Stimulated activated CD4-positive, alpha-beta T cell treated with anti-CD3 and anti-CD28 coated beads, Interleukin-15, amount 100 ng/mL, for 48 hours (primary cell): ENCODE measurements around the gene SLC25A40.
"Not testable (repeated sequence)": the region's sequence is repeated elsewhere in the genome, so short reads cannot be mapped to it uniquely, and the experiment has no call there.

Experiments
- DNase-seq, 2 donors: peaks; one replicate each; pipeline ENCODE4 v3.0.0-alpha.2; 2020; ENCODE audit warnings: low read depth in 2 of 2

SLC25A40 gene

DNA sequence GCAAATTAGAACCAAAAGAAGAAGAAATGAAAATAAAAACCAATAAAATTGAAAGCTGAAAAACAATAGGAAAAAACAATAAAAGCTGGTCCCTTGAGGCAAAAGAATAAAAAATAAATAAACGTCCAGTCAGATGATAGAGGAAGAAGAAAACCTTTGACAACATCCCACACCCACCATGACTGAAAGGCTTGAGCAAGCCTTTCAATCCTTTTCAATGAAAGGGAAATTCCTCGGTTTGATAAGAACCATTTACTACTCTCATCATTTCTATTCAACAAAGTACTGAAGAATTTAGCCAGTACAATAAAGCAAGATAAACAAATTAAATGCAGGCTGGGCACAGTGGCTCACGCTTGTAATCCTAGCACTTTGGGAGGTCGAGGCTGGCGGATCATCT, 3.8 kb downstream of the SLC25A40 start:
- DNase-seq, result no peak

GRCh38 chr7:87870471-87870870, 5.7 kb downstream of the SLC25A40 start:
- DNase-seq, result no peak

DNA sequence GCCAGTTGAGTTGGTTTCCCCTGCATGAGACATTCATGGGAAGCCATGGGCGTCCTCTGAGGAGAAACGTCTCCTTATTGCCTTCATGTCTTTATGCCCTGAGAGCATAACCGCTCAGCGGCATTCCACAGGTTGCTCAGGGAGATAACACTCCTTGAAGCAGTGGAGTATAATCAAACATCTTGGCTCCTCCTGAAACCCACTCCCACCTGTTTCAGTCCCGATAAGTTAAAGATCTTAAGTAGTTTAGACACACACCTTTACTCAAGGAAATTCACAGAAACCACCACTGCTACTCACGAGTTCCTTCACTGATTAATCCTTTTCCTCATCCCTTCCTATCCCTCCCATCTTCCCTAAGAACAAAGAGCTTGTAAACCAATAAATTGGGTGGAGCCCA, 9.6 kb downstream of the SLC25A40 start:
- DNase-seq, result not testable (repeated sequence)

DNA sequence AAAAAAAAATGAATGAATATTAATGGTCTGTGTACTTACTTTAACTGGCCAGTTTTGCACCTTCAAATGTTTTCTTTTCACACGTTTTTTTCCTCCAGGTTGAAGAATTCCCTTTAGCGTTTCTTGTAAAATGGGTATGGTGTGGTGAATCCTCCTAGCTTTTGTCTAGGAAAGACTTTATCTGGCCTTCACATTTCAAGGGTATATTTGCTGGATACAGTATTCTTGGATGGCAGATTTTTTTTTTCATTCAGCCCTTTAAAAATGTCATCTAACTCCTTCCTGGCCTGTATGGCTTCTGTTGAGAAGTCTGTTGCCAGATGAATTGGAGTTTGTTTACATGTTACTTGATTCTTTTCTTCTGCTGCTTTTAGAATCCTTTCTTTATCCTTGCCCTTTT, 10.1 kb downstream of the SLC25A40 start:
- no peak for DNase-seq

DNA sequence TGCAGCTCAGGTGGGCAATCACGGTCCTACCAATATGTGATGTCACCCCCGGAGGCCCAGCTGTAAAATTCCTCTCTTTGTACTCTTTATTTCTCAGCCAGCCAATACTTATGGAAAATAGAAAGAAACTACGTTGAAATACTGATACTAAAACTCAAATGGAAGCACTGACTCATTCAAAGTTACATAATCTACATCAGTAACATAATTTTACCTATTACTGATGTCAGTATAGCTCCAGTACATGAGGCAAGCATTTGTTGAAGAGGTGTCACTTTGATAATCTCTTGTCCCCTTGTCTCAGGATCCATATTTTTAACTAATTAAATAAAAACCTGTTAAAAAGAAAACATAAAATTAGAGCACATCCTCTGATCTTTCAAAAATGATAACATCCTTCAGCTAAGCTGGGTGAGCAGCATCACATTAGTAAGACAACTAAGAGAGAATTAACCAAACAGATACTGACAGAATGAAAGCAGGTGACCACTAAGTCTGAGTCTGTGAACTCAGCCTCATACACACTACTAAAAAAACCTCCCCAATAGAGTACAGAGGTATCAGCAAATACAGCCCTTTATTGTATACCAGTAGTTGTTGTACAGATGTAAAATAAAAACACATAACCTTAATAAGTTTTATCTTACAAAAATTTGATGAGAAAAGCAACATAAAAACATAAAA, 17.6 kb downstream of the SLC25A40 start:
- no peak for DNase-seq

DNA sequence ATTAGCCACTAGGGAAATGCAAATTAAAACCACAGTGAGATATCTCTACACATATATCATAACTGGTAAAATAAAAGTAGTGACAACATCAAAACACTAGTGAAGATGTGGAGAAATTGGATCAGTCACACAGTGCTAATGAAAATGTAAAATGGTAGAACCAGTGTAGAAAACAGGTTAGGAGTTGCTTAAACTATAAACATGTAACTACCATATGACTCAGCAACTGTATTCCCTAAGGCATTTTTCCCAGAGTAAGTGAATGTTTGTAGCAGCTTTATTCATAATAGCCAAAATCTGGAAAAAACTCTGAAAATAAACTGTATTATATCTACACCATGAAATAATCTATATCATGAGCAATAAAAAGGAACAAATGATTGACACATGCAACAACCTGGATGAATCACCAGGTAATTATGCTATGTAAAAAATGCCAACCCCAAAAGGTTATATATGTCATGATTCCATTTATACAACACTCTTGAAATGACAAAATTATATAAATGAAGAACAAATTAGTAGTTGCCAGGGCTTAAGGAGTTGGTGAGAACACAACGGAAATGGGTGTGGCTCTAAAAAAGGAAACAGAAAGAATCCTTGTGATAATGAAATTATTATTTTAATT, 22.8 kb downstream of the SLC25A40 start:
- DNase-seq, result no peak

DNA sequence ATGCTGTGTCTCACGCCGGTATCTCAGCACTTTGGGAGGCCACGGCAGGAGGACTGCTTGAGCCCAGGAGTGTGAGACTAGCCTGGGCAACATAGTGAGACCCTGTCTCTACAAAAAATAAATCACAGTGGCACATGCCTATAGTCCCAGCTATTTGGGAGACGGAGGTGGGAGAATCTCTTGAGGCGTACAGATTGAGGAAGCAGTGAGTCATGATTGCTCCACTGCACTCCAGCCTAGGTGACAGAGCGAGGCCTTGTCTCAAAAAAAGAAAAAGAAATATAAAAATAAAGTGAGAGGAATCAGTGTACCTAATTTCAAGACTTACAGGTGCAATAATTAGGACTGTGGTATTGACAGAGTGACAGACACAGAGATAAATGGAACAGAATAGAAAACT, 23.9 kb downstream of the SLC25A40 start:
- no peak for DNase-seq

- no peak for DNase-seq
Observed at GRCh38 chr7:87850836-87851593, 25.1 kb downstream of the SLC25A40 start.

DNA sequence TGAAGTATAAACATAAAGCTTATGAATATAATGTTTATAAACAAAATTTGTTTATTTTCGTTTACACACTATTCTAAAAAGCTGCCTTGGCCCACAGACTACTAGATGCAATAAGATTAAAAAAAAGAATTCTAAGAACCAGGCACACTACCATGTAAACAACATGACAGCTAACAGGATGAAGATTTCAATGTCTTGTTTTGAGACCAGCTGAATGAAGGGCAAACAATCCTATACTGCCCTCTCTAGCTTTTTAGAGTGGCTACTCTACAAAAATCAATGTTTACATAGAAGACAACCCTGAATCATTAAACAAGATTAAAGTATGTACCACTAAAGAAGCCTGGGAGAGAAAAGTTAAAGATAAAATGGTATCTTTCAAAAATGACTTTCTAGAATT, 38.6 kb downstream of the SLC25A40 start:
- DNase-seq, result no peak

- DNase-seq, result no peak
Observed at GRCh38 chr7:87833130-87833529, 43.0 kb downstream of the SLC25A40 start.

- no peak for DNase-seq
Observed at GRCh38 chr7:87831097-87831496, 45.1 kb downstream of the SLC25A40 start.

DNA sequence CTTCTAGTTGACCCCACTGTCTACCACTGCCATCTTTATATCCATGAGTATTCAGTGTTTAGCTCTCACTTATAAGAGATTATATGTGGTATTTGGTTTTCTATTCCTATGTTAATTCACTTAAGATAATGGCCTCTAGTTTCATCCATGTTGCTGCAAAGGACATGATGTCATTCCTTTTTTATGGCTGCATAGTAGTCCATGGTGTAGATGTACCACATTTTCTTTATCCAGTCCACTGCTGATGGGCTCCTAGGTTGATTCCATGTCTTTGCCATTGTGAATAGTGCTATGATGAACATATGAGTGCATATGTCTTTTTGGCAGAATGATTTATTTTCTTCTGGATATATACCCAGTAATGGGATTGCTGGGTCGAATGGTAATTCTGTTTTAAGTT, 47.8 kb downstream of the SLC25A40 start:
- DNase-seq, result not testable (repeated sequence)

- DNase-seq, result not testable (repeated sequence)
Observed at GRCh38 chr7:87825369-87825768, 50.8 kb downstream of the SLC25A40 start.

GRCh38 chr7:87822056-87822455, 54.1 kb downstream of the SLC25A40 start:
- not testable (repeated sequence) for DNase-seq

GRCh38 chr7:87818336-87818735, 57.8 kb downstream of the SLC25A40 start:
- DNase-seq, result no peak

- no peak for DNase-seq
Observed at GRCh38 chr7:87816389-87816788, 59.8 kb downstream of the SLC25A40 start.

- no peak for DNase-seq
Observed at GRCh38 chr7:87810726-87811125, 65.4 kb downstream of the SLC25A40 start.

DNA sequence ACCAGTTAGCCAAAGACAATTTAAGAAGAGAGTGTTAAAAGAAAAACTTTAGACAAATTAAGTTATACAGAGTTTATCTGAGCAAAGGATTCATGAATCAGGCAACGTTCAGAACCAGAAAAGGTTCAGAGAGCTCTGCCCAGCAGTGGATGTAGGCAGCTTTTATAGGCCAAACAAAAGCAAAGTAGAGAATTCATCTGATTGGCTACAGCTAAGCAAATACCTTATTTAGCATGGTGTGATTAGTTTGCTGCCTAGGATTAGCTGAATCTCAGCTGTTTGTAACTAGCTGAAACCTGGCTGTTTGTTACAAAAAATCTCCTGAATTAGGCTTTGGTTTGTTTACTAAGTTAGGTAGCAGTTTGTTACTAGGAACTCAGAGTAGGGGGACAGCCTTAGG, 66.0 kb downstream of the SLC25A40 start:
- DNase-seq, result no peak

GRCh38 chr7:87806150-87806549, 70.0 kb downstream of the SLC25A40 start:
- DNase-seq, result no peak

- no peak for DNase-seq
Observed at GRCh38 chr7:87797798-87798403, 78.3 kb downstream of the SLC25A40 start.

GRCh38 chr7:87797395-87797794, 78.8 kb downstream of the SLC25A40 start:
- DNase-seq, result no peak

GRCh38 chr7:87785368-87785995, 90.7 kb downstream of the SLC25A40 start:
- no peak for DNase-seq
